ENCODE results near the gene ENAH. TPM values are rescaled to one million over a fixed set of nuclear protein-coding genes. Genes with fewer than 3 reads are reported as not detected.

The ENAH gene
- polyA plus RNA-seq, 1 experiment = 121 TPM

DNA sequence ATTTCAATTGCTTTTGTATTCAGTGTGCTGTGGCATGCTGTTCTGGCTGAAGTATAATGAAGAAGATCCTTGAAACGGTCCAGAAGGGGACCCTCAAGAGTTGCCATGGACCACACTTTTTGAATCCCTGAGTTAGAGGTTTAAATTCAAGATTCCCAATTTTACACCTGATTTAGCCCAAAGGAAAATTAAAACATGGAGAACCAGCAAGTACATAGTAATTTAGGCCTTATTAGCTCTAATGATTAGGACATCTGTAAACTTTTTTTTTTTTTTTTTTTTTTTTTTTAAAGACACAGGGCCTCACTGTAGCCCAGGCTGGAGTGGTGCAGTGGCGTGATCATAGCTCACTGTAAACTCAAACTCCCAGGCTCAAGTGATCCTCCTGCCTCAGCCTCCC is 107.3 kb downstream of the ENAH start:
- TF ChIP-seq, protein P1, sequence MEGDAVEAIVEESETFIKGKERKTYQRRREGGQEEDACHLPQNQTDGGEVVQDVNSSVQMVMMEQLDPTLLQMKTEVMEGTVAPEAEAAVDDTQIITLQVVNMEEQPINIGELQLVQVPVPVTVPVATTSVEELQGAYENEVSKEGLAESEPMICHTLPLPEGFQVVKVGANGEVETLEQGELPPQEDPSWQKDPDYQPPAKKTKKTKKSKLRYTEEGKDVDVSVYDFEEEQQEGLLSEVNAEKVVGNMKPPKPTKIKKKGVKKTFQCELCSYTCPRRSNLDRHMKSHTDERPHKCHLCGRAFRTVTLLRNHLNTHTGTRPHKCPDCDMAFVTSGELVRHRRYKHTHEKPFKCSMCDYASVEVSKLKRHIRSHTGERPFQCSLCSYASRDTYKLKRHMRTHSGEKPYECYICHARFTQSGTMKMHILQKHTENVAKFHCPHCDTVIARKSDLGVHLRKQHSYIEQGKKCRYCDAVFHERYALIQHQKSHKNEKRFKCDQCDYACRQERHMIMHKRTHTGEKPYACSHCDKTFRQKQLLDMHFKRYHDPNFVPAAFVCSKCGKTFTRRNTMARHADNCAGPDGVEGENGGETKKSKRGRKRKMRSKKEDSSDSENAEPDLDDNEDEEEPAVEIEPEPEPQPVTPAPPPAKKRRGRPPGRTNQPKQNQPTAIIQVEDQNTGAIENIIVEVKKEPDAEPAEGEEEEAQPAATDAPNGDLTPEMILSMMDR (IDR thresholded peaks at IDR 0.05; ENCODE audit: low read depth, low read length) = no peak
- POLR2A ChIA-PET = no interaction called here

DNA sequence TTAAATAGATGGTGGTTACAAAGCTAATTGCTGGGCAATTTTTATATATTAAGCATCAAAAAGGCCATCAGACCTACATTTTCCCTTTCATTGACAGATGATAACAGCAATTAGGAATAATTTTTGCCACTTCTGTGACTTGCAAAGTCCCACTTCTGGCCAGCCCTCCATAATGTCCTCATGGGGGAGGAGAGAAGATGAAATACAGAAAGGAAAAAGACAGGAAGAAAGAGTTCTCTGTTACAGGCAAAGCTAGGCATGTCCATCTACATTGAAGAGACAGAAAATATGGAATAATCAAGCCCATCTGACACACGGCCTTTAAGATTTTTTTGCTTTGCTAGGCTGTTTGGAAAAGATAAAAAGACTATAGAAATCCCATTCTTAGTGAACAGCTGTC is 108.0 kb downstream of the ENAH start:
- H3K27ac ChIP-seq (ENCODE audit: low read depth, low read length) = no peak overlapping the region
- no peak overlapping the region for H3K4me3 ChIP-seq (ENCODE audit: low read depth, low read length)
- ChIA-PET POLR2A (no interaction called here), CTCF (interaction anchor here (0.8 to 1.7 kb wide), 2 partner anchors 9 to 70 kb away, joined by 3 to 12 read pairs (median 5); no protein-coding TSS in a partner anchor)
- no peaks in the 10 kb centered on the region for H3K9me3 ChIP-seq (ENCODE audit: control insufficient read depth, insufficient read depth, low read length)
- TF ChIP-seq, protein P1 (IDR thresholded peaks at IDR 0.05; ENCODE audit: low read depth, low read length) = no peak
- no peaks in the 10 kb centered on the region for H3K27me3 ChIP-seq (ENCODE audit: control insufficient read depth, insufficient read depth, low read length)
- no peak for DNase-seq (ENCODE audit: low read depth, low spot score)

More for the DNA sequence above, 107.3 kb downstream of the ENAH start:
- CTCF ChIA-PET = interaction anchor here (0.6 to 1.7 kb wide), 3 partner anchors 8 to 232 kb away, joined by 3 to 12 read pairs (median 3); partner anchors contain the start of gene SRP9
- DNase-seq (ENCODE audit: low read depth, low spot score) = no peak
- no peaks in the 10 kb centered on the region for H3K9me3 ChIP-seq (ENCODE audit: control insufficient read depth, insufficient read depth, low read length)
- no peaks in the 10 kb centered on the region for H3K27me3 ChIP-seq (ENCODE audit: control insufficient read depth, insufficient read depth, low read length)
- H3K27ac ChIP-seq (ENCODE audit: low read depth, low read length) = no peak overlapping the region
- H3K4me3 ChIP-seq (ENCODE audit: low read depth, low read length) = no peak overlapping the region

DNA sequence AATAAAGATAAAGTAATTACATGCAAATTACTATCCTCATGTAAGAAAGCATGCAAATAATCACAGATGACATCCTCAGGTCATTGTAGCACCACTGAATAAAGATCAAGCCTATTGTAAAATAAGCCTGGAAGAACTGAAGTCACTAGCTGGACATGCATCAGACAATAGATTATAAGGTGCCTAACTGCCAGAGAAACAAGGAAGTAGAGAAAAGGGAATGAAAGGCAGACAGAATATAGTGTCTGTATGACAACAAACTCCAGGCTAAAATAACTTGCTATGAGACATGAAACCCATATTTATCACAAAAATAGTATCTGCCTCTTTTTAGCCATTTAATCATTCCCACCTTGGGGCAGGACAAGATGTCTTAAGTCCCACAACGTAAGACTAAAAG is 108.7 kb downstream of the ENAH start:
- TF ChIP-seq, protein P1 (IDR thresholded peaks at IDR 0.05; ENCODE audit: low read depth, low read length) = no peak
- no peak for DNase-seq (ENCODE audit: low read depth, low spot score)
- no peak overlapping the region for H3K27ac ChIP-seq (ENCODE audit: low read depth, low read length)
- no peaks in the 10 kb centered on the region for H3K9me3 ChIP-seq (ENCODE audit: control insufficient read depth, insufficient read depth, low read length)
- no peaks in the 10 kb centered on the region for H3K27me3 ChIP-seq (ENCODE audit: control insufficient read depth, insufficient read depth, low read length)
- H3K4me3 ChIP-seq (ENCODE audit: low read depth, low read length) = no peak overlapping the region
- ChIA-PET CTCF (interaction anchor here (0.8 to 1.1 kb wide), 2 partner anchors 10 to 70 kb away, joined by 3 to 5 read pairs; no protein-coding TSS in a partner anchor), POLR2A (no interaction called here)

DNA sequence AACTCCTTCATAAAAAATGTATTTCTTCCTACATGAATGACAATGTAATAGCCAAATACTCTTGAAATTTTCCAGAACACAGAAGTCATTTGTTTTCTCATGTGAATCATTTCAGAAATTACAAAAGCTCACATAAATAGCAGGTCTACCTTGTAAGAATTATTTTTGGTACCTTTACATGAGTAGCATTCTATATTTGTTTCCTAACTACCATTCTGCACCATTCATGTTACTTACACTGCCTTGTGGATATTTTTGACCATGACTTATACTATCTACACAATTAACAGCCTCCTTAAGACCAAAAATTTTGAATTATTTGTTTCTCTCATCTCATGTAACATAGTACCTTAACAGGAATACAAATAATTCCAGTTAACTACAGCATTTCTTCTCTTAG is 109.6 kb downstream of the ENAH start:
- POLR2A ChIA-PET = no interaction called here

DNA sequence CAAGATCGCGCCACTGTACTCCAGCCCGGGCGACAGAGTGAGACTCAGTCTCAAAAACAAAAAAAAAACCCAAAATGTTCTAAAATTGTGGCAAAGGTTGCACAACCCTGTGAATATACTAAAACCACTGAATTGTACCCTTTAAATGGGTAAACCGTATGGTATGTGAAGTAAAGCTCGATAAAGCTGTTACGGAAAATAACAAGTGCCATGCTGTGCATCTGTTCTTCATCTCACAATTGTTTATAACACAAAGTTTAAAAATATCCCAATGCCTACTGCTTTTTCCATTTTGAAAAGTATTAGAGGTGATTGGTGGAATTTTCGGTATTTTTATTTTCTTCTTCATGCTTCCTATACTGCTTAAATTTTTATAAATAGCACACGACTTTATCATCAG is 111.5 kb downstream of the ENAH start:
- H3K4me3 ChIP-seq (ENCODE audit: low read depth, low read length) = no peak overlapping the region
- no peaks in the 10 kb centered on the region for H3K9me3 ChIP-seq (ENCODE audit: control insufficient read depth, insufficient read depth, low read length)
- TF ChIP-seq, protein P1 (IDR thresholded peaks at IDR 0.05; ENCODE audit: low read depth, low read length) = no peak
- DNase-seq (ENCODE audit: low read depth, low spot score) = no peak
- CTCF ChIA-PET = interaction anchor here (1.8 kb wide), 1 partner anchor 231 kb away, joined by 6 read pairs; no protein-coding TSS in a partner anchor
- POLR2A ChIA-PET = no interaction called here
- H3K27ac ChIP-seq (ENCODE audit: low read depth, low read length) = no peak overlapping the region
- no peaks in the 10 kb centered on the region for H3K27me3 ChIP-seq (ENCODE audit: control insufficient read depth, insufficient read depth, low read length)

More for the DNA sequence above, 109.6 kb downstream of the ENAH start:
- no peaks in the 10 kb centered on the region for H3K9me3 ChIP-seq (ENCODE audit: control insufficient read depth, insufficient read depth, low read length)
- H3K27me3 ChIP-seq (ENCODE audit: control insufficient read depth, insufficient read depth, low read length) = no peaks in the 10 kb centered on the region
- CTCF ChIA-PET = interaction anchor here (1.8 kb wide), 1 partner anchor 230 kb away, joined by 6 read pairs; no protein-coding TSS in a partner anchor
- TF ChIP-seq, protein P1 (IDR thresholded peaks at IDR 0.05; ENCODE audit: low read depth, low read length) = no peak
- DNase-seq (ENCODE audit: low read depth, low spot score) = no peak
- H3K4me3 ChIP-seq (ENCODE audit: low read depth, low read length) = no peak overlapping the region
- H3K27ac ChIP-seq (ENCODE audit: low read depth, low read length) = no peak overlapping the region

Data from AG04450 (cell line).